ENCODE measurements around the gene GPR15LG.

Gene GPR15LG

DNA sequence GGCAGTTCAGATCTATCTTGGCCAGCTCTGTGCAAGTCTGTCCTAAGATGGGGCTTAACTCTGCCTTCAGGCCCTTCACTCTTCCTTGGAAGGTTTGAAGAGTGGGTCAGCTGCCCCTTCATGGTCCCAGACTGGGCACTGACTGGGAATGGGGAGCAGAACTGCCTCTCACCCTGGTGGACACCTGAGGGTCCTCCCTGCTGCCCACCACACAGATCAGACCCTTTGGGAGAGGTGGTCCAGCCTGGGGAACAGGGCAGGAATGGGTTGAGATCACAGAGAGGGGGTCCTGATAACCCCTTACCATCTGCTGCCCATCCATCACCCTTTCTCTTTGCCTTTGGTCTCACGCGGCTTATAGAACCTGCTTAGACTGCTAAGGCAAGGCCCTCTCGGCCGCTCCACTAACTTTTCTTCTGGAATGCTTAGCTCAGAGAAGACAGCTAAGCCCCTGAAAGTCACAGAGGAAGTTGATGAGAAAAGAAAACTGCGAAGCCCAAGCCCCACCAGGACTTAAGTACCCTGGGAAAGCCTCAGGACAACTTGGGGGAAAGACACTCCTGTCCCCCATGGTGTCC is 20.3 kb downstream of the GPR15LG start:
- DNase-seq = no peak

DNA sequence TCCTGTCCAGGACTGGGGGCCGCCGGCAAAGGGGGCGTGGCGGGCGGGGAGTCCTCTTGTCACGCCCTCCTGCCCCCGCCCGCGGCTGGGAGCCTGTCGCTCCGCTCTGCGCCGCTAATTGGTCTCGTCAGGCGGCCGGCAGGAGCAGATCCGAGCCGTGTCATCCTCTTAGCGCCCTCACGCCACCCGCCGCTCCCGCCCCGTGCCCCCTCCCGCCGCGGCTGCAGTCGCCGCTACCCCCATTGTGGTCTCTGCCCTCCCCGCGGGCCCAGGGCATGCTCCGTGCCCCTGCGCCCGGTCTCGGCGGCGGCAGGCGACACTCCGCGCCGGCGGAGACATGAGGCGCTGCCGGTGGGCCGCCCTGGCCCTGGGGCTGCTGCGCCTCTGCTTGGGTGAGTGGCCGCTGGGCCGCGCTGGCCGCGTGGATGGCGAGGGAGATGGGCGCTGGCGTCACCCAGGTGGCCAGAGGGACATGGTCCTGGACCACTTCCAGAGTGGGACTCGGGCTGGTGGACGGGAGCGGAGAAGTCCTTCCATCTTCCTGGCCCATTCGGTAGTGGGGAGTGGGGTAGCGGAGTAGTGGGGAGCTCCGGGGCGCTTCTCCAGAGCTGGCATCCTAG is 20.9 kb downstream of the GPR15LG start, which contains the start of gene CDHR1:
Gene CDHR1 (plus strand): TSS at position 114 of the 620 bp plus-strand sequence. CDS start 224 bp downstream, at position 338.
- peak in 2 of 14 donors; percentile 27 to 42 for DNase-seq

DNA sequence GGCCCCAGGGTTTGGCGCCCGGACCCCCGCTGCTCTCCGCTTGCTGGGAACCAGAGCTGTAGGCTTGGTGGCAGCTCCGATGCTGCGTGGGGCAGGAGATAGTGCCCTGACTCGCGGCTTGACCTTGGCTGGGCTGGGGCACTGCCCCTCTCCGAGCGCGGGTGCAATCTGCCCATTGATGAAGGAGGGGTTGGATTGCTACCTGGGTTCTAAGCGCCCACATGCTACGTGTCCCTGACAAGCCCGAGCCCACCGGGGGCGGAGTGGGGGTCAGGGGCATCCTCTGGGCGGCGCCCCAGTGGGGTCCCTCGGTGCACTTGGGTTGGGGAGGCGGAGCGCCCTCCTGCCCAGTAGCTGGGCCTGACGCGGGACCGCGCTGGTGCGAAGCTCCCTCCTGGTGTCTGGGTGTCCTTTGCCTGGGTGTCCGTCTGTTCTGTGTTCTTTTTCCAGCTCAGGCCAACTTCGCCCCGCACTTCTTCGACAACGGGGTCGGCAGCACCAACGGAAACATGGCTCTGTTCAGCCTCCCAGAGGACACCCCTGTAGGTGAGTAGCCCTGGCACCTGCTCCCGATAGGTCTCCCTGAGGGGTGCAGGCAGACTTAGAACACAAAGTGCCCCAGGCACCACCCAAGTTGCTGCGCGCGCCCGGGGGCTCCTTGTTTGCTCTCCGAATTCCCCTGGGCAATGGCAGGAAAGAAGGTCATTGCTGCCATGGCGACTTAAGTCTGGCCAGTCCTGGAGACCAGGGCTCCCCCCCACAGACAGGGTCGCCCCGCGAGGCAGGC is 21.6 kb downstream of the GPR15LG start:
- no peak for DNase-seq

DNA sequence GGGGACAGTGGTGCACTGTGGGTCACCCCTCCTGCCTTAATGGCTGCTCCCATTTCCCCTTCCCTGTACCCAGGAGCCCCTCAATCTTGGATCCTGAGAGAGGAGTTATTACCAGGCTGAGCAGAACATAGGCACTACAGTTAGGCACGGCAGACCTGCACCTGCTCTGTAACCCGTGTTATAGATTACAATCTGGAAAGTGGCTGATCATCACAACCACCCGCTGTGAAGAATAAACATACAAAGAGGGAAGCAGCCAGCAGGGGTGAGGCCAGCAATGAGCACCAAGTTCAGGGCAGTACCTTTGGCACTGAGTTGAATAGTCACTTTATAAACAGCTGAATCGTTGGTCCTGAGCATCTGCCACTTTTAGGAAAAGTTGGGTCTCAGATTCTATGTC is 22.5 kb downstream of the GPR15LG start:
- no peak for DNase-seq

DNA sequence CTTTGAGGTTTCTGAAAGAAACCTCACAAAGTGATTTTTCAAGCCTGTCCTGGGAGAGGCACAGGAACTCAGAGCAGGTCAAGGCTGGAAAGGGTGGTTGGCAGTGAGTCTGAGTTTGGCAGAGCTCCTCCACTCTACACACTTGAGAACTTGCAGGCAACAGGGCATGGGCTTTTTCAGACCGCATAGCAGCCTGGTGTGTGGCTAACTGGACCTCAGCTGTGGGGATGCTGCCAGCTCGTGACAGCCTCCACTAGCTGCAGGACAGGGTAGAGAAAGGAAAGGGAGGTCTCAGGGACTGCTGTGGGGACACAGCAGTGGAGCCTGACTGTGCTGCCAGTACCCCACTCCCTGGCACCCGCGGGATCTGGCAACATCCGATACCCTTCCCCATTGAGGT is 23.3 kb downstream of the GPR15LG start:
- DNase-seq = no peak

DNA sequence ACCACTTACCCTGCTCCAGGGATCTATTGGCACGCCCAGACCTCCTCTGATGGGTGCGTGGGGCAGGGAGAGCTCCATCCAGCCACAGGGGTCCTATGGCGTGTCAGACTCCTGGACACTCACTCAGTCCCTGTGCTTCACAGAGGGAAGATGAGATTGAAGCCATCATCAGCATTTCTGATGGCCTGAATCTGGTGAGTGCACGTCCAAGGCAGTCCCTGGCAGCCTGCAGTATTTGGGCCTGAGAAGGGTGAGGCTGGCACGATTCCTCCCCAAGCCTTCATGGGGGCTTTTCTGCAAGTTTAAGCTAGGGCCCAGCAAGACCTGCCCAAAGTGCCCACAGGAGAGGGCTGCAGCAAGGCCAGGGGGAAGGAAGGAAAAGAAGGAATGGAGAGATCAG is 24.0 kb downstream of the GPR15LG start:
- no peak for DNase-seq

DNA sequence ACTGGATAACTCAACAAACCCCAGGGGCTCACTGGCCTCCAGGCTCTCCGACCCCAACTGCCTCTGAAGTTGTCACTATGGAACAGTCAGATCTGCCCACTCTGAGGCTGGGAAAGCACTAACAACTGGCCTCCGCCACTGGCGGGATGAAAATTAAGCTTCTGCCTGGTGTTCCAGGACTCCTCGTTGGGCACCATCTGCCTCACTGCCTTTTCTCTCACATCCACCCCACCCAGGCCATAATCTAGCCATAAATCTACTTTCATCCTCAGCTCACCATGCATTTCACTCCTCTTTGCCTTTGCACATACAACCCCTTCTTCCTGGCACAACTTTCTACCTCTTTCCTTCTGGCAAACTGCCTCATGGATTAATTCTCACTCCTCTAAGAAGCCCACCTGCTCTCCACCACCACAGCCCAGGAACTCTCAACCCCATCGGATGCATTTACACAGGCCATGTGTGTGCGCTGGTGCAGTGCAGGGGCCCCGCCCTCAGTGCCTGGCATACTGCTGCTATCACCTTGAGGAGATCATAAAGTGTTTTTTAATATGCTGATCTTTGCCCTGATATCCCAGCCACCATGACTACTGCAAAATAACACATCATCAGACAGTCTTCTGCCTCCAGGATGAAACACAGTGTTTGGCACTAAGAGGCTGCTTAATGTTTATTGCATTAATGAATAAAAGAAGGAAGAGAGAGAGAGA is 24.8 kb downstream of the GPR15LG start:
- DNase-seq = no peak

DNA sequence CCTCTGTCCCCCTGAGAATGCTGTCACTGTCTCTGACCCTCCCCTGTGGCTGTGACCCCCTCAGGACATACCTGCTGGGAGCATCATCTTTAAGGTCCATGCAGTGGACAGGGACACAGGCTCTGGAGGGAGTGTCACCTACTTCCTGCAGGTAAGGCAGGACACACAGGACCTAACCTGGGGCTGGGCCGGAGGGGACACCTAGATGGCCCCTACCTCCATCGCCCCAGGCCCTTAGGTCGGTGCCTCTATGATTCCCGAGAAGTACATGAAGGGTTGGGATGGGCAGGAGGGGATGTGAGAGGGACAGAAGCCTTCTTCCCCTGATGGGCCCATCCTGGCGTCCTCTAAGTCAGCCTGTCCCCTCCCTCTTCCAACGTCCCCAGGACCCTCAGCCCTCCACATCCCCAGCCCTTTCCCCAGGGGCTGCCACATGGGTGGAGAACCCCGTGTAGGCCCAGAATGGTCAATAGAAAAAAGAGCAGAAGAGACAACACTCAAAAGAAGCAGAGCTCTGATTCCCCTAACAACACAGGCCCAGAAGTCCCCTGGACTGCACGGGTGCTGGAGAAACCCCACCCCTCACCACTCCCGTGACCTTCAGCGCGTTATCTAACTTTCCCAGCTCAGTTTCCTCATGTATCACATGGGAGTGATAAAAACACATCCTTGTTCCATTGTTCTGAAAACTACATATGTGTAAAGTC is 27.1 kb downstream of the GPR15LG start:
- DNase-seq = no peak

DNA sequence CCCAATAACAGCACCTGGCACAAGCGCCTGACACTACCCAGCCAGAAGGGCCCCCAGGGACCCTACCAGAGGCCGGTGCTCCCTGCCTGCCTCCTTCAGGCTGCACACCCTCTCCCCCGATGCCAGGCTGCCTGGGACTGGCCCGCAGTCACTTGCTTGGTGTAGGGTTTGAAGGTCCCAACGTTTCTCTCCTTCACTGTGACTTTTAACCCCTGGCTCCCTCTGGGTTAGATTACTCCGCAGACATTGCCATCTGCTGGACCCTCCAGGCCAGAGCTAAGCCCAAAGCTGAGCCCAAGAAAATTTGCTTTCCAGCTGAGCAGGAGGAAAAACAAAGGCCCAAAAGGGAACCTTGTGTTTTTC is 27.6 kb downstream of the GPR15LG start:
- no peak for DNase-seq

DNA sequence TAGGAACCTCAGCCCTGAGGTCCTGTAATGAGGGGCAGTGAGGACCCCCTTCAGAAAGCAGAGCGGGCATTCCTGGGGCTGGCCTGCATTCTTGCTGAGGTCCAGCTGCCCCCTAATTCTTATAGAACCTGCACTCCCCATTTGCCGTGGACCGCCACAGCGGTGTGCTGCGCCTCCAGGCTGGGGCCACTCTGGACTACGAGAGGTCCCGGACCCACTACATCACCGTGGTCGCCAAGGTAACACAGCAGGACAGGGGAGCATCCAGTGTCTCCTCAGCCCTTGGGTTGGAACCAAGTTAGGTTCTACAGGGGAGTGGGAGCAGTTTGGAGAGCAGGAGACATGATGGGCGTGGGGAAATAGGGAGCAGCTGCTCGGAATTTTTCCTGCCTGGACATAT is 28.1 kb downstream of the GPR15LG start:
- no peak for DNase-seq

DNA sequence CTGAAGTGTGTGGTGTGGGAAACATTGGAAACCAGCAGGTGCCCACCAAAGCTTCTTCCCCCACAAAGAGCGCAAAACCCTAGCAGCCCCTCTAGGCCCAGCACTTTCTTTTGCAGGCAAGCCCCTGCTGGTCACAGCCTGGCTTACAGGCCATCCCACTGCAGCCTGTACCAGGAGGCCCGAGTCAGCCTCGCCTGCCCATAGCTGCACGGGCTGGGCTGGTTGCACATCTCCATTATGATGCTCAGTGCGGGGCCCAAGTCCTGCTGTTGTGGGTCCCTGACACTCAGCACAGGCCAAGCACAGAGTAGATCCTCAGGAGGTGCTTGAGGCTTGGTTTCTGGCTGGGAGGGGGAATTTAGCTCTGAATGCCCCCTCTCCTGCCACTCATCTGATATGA is 28.7 kb downstream of the GPR15LG start:
- no peak for DNase-seq

DNA sequence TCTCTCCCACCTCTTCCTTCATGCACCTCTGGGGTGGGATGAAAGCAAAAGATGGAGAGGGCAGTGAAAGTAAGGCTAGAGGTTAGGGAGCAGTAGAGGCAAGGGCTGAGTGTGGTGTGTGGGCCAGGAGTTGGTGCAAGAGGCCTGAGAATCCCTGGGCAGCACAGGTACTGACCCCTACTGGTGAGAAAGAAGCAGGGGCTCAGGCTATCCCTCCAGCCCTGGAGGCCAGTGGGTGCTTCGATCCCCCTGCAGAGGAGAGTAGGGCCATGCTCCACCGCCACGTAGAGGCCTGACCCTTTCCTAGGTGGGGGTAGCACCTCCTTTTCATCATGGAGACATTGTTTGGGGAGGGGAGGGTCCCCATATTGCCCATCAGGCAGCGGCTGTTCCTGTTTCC is 30.5 kb downstream of the GPR15LG start:
- DNase-seq = no peak

DNA sequence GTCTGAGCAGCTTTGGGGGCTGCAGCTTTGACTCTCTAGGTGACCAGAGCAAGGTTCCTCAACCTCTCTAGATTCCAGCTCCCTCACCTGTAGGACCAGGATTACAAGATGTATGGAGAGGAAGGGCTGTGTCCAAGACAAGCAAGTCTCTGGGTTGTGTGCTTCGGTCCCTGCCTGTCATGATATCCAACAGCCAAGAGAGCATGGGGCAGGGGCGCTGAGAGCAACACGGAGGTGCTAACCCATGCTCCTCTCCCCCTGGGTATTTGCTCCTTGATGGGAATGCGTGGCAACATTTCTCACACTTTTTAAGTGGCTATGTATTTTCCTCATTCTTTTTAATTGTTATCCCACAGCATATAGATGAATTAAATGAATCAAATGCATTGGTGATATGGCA is 31.0 kb downstream of the GPR15LG start:
- no peak for DNase-seq

DNA sequence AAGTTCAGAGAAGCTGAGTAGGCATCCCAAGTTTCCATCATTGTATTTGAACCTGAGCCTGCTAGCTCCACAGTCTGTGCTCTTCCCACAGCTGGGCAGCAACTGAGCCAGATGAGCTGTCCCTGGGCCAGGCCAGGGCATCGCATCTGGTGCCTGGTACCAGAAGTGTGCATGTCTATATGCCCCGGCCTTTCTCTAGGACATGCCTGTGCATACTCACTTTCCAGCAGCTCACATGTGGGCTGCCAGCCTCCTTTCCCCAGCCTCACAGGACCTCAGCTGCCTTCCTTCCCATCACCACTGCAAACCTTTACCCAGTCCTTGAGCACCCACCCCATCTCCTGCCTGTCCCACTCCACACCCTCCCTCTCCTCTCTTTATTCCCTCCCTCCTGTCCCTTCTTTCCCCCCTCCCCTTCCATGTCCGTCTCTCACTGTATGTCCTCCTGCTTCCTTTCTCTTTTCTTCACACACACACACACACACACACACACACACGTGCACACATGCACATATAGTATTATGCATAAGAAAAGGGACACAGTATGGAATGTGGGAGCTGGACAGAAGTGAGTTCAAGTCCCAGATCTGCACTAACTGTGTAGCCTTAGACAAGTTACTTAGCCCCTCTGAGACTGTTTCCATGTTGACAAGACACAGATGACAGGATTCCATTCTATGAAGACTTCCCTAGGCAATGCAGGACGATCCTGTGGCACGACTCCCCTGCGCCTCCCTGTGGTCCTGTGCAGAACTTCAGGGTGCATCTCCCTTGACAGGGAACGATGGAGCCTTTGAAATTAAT is 31.6 kb downstream of the GPR15LG start:
- DNase-seq = peak in 12 of 14 donors; percentile 7 to 64 (median 28)

DNA sequence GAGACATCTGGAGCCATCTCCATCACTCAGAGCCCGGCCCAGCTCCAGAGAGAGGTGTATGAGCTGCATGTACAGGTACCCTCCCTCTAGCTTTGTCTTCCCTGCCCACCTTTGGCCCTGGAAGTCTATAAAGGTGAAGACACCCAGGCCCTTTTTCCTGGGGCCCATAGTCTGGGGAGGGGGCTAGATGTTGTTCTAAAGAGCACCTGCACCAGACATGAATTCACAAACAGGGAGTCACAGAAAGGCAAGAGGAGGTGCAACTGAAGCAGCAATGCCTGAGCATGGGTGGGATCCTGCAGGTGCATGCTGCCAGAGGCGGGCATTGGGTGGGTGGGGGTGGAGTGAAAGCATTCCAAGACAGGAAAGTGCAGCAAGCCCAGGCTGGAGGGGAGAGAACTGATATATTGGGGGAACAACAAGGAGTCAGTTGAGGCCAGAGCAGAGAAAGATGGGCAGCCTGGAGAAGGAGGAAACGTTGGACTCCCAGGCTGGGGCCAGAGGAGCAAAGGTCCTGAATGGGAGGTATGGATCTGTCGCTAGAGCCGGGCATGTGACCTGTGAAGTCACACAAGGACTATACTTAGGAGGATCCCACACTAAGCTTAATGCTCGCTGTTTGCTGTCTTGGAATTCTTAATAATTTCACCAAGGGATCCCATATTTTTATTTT is 32.4 kb downstream of the GPR15LG start:
- no peak for DNase-seq

DNA sequence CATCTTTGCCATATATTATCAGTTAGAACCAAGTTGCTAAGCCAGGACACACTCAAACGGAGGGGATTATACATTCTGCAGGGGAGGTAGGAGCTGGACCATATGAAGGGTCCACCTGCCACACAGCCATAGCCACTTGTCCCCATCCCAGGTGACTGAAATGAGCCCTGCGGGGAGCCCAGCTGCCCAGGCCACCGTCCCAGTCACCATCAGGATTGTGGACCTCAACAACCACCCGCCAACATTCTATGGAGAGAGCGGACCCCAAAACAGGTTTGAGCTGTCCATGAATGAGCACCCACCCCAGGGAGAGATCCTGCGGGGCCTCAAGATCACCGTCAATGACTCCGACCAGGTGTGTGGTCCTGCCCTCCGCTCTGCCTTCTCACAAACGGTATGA is 34.4 kb downstream of the GPR15LG start:
- no peak for DNase-seq

DNA sequence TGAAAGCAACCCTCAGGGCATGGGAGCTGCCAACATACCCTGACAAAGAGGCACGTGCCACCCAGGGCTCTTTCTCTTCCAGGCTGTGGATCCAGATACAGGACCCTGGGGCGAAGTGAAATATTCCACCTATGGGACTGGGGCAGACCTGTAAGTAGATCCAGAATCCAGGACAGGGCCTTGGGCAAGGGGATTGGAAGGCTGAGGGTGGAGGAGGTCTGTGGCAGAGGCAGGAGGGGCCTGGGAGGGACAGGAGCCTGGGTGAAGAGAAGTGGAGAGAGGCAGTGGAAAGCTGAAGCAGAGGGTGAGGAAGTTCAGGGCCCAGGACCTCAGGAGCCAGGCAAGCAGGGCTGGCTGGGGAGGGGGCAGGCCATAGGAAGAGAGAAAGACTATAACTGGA is 38.0 kb downstream of the GPR15LG start:
- no peak for DNase-seq

DNA sequence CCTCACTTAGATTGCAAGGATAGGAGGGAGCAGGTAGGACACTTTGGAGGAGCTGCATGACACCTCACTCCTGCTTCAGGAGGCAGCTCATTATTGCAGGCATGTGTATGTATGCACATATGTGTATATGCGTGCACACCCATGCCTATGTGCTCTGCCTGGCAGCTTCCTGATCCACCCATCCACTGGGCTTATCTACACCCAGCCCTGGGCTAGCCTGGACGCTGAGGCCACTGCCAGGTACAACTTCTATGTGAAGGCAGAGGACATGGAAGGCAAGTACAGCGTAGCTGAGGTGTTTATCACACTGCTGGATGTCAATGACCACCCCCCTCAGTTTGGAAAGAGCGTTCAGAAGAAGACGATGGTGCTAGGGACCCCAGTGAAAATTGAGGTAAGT is 38.4 kb downstream of the GPR15LG start:
- DNase-seq = no peak

DNA sequence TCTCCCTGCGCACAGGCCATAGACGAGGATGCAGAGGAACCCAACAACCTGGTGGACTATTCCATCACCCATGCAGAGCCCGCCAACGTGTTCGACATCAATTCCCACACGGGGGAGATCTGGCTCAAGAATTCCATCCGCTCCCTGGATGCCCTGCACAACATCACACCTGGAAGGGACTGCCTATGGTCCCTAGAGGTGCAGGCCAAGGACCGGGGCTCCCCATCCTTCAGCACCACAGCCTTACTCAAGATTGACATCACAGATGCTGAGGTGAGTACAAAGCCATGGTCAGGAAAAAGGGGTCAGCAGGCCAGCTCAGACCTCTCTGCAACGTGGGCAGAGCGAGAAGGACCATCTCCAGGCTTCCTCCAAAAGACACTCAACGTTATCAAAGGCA is 39.5 kb downstream of the GPR15LG start:
- DNase-seq = no peak

DNA sequence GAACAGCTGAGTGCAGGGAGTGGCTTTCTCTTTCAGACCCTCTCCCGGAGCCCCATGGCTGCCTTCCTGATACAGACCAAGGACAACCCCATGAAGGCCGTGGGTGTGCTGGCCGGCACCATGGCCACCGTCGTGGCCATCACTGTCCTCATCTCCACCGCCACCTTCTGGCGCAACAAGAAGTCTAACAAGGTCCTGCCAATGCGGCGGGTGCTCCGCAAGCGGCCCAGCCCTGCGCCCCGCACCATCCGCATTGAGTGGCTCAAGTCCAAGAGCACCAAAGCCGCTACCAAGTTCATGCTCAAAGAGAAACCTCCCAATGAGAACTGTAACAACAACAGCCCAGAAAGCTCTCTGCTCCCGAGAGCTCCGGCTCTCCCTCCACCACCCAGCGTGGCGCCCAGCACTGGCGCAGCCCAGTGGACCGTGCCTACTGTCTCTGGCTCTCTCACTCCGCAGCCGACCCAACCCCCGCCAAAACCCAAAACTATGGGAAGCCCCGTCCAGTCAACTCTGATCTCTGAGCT is 40.5 kb downstream of the GPR15LG start:
- DNase-seq = no peak
